GM21360 (cell line): ENCODE measurements around the gene TNFSF8.

Source experiments
- ATAC-seq: cut with Tn5 transposase; IDR thresholded peaks from one replicate; pipeline ENCODE4 v1.9.1; 2021; ENCODE audit warnings: mild to moderate bottlenecking, moderate library complexity; ENCODE audit not compliant: unreplicated experiment

Gene TNFSF8

DNA sequence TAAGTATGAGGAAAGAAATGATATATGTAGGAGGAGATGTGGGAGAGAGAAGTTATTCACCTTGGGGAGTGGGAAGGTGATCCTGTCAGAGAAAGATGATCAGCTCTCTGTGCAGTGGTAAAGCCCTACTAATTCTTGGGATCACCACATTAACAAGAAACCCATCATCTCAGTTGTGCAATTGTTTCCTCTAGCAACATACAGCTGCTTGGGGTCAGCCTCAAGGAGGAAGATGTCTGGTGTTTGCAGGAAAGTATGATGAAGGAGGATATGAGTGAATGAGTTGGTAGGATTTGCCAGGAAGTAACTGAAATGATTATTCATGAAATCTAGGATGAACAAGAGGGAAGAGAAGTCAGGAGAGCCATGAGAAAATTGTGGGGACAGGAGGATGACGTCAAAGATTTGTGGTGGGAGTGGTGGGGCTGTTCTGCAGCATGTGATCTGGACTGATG, 50.1 kb downstream of the TNFSF8 start:
- no peak for ATAC-seq

GRCh38 chr9:114878879-114879564, 51.4 kb downstream of the TNFSF8 start:
- ATAC-seq: no peak

GRCh38 chr9:114869845-114870244, 60.5 kb downstream of the TNFSF8 start:
- ATAC-seq: no peak

DNA sequence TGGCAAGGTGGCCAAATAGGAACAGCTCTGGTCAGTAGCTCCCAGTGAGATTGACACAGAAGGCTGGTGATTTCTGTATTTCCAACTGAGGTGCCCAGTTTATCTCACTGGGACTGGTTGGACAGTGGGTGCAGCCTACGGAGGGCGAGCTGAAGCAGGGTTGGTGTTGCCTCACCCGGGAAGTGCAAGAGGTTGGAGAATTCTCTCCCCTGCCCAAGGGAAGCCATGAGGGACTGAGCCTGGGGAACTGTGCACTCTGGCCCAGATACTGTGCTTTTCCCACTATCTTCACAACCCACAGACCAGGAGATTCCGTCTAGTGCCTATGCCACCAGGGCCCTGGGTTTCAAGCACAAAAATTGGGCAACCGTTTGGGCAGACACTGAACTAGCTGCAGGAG, 61.0 kb downstream of the TNFSF8 start:
- ATAC-seq: no peak

- no peak for ATAC-seq
Observed at GRCh38 chr9:114867327-114867726, 63.1 kb downstream of the TNFSF8 start.

GRCh38 chr9:114864471-114864870, 65.9 kb downstream of the TNFSF8 start:
- no peak for ATAC-seq

- ATAC-seq: no peak
Observed at GRCh38 chr9:114861922-114862605, 68.3 kb downstream of the TNFSF8 start.

DNA sequence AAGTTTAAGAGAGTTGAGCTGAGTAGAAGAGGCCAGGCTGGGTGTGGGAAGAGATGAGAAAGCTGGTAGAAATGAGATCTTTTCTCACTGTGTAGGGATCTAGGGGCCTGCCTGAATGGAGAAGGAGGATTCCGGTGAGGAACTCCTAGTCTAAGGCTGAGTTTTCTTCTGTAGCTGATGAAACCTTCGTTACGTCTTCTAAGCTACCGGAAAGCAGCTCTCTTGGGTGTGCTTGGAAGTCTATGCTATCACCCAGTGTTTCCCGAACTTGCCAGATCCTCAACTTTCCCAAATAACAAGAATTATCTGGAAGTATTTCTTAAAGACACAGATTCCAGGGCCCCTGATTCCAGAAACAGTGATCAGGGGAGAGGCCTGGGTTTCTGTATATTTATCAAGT, 69.1 kb downstream of the TNFSF8 start:
- ATAC-seq: no peak

DNA sequence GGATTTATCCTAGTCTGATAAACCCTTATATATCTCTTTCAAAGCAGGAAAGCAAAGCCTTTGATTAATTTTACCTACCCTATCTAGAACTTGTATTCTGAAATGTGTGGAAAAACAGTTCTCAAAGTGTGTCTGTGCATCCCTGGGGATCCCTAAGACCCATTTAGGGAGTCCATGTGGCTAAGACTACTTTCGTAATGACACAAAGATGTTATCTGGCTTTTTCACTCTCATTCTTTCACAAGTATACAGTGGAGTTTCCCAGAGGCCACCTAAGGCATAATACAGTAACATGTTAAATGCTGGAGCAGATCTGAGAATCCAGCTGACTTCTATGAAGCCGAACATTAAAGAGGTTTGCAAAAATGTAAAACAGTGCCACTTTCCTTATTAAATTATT, 70.2 kb downstream of the TNFSF8 start:
- ATAC-seq: no peak

DNA sequence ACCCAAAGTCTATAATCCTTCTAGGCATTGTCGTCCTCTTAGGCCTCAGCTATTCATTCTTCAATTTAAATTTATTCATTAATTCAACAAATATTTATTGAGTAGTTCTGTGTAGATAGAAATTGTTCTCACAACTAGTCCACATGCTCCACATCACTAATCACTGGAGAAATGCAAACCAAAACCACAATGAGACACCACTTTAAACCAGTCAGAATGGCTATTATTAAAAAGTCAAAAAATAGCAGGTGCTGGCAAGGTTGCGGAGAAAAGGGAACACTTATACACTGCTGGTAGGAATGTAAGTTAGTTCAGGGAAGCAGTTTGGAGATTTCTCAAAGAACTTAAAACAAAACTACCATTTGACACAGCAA, 73.5 kb downstream of the TNFSF8 start:
- ATAC-seq: no peak

- ATAC-seq: no peak
Observed at GRCh38 chr9:114856215-114856941, 74.0 kb downstream of the TNFSF8 start.

GRCh38 chr9:114855488-114855887, 74.9 kb downstream of the TNFSF8 start:
- ATAC-seq: no peak

GRCh38 chr9:114854736-114855355, 75.5 kb downstream of the TNFSF8 start:
- ATAC-seq: no peak

- no peak for ATAC-seq
Observed at GRCh38 chr9:114853071-114853855, 77.1 kb downstream of the TNFSF8 start.

DNA sequence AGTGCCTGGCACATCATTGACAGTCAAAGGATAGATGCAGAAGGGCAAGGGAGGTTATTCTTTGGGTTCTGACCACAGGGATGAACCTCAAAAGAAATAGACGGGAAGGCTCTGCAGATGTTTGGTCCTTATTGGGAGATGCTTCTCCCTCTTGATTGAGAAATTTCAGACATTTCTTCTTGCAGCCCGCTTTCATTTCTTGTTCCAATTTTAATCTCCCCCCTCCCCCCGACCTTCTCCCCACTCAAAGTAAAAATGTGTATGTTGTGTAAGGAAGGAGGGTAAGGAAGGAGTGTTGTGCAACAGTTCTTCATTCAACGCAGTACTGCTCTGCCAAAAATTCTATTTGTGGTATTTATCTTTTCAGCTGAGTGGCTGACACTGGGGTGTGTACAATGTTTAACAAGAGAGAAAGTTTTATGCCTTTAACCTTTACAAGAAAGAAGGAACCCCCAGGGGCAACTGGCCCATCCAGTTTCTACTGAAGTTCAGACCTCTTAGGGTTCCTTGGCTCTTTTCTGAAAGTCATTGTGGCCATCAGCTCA, 78.3 kb downstream of the TNFSF8 start:
- ATAC-seq: no peak

GRCh38 chr9:114851306-114851705, 79.1 kb downstream of the TNFSF8 start:
- no peak for ATAC-seq
